Measurements from ENCODE around the gene GNA14.

DNA sequence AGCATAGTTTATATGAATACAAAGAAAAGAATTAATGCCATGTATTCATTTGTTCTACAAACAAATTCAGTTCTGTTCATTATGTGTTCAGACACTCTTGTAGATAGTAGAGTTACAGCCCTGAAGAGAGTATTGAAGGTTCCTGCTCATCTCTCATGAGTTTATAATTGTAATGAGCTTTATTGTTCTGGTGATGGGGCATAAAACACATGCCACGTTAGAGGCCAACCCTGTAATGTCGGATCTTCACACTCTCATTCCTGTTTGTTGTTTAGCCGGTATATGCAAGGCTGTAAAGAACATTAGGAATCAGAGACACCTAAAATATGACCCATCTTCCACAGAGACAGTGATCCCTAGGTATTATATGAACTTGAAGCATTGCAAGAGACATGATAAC is 256.3 kb downstream of the GNA14 start:
- TF ChIP-seq CTCF (conservative IDR thresholded peaks at IDR 0.05) (no peak), EZH2 (IDR thresholded peaks at IDR 0.05; ENCODE audit: low read depth) (no peak)

All from PC-9 (cell line).